Gastroesophageal sphincter (tissue), 3 donors: ENCODE measurements around the gene SF3B4.

Experiments used
- EP300 ChIP-seq: sonication (generic); formaldehyde crosslinking; IDR thresholded peaks from one replicate; pipeline ENCODE4 v1.6.1; 2017; ENCODE audit warnings: antibody characterized with exemption, mild to moderate bottlenecking
- POLR2A ChIP-seq, 2 donors: fragments of 450-650 bp; IDR thresholded peaks; one replicate each; pipeline ENCODE4 v1.6.1; 2017; ENCODE audit warnings: antibody characterized with exemption in 2 of 2, mild to moderate bottlenecking in 2 of 2, moderate library complexity in 1 of 2
- POLR2AphosphoS5 ChIP-seq: sonication (generic); formaldehyde crosslinking; IDR thresholded peaks from one replicate; pipeline ENCODE4 v1.6.1; 2017; ENCODE audit warnings: antibody characterized with exemption
- TF ChIP-seq, protein P1 (sequence below), 4 experiments: fragments of 200-600 bp in 2 of 4; fragments of 450-650 bp in 2 of 4; sonication (generic) in 1 of 4; IDR thresholded peaks; one replicate each; pipeline ENCODE4 v1.5.1; 2017 to 2019; ENCODE audit warnings: antibody characterized with exemption in 4 of 4, mild to moderate bottlenecking in 2 of 4, moderate library complexity in 2 of 4

DNA sequence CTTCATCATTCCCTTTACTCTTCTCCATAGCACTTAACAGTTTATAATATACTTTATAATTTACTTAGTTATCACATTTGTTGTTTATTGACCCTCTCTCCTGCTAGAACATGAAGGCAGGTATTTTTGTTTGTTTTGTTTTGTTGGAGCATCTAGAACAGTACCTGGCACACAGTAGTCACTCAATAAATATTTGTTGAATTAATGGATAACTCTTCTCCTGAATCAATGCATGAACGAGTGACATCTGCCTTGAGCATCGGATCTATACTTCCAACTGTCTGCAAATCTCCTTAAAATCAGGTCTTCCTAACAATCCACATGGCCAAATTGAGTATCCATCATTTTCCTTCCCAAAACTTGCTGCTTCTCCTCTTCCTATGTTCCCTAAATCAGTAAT is 44.9 kb upstream of the SF3B4 start:
- TF ChIP-seq, protein P1, sequence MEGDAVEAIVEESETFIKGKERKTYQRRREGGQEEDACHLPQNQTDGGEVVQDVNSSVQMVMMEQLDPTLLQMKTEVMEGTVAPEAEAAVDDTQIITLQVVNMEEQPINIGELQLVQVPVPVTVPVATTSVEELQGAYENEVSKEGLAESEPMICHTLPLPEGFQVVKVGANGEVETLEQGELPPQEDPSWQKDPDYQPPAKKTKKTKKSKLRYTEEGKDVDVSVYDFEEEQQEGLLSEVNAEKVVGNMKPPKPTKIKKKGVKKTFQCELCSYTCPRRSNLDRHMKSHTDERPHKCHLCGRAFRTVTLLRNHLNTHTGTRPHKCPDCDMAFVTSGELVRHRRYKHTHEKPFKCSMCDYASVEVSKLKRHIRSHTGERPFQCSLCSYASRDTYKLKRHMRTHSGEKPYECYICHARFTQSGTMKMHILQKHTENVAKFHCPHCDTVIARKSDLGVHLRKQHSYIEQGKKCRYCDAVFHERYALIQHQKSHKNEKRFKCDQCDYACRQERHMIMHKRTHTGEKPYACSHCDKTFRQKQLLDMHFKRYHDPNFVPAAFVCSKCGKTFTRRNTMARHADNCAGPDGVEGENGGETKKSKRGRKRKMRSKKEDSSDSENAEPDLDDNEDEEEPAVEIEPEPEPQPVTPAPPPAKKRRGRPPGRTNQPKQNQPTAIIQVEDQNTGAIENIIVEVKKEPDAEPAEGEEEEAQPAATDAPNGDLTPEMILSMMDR (IDR thresholded peaks at IDR 0.05): no peak
- no peak for TF ChIP-seq POLR2AphosphoS5
- TF ChIP-seq POLR2A (IDR thresholded peaks at IDR 0.05): no peak
- TF ChIP-seq EP300: no peak
